DOHH2 (cell line): ENCODE measurements around the gene MTFP1.

Source experiments
- H3F3A ChIP-seq: fragments of 200-600 bp; sonication (generic), shearing (Covaris generic); 2 replicates; pipeline ENCODE4 v1.6.0; 2016; ENCODE audit warnings: antibody characterized with exemption, mild to moderate bottlenecking; ENCODE audit not compliant: control insufficient read depth, insufficient read depth
- H3K27ac ChIP-seq: fragments of 200-600 bp; sonication (generic); 2 replicates; pipeline ENCODE4 v1.5.1; 2014; ENCODE audit warnings: low read depth, mild to moderate bottlenecking, low read length, moderate library complexity
- H3K27me3 ChIP-seq: fragments of 200-600 bp; sonication (generic); 2 replicates; pipeline ENCODE4 v1.6.1; 2014; ENCODE audit warnings: mild to moderate bottlenecking, low read length, mixed read lengths; ENCODE audit not compliant: control insufficient read depth
- H3K36me3 ChIP-seq: fragments of 200-600 bp; sonication (generic); 2 replicates; pipeline ENCODE4 v1.6.1; 2014; ENCODE audit warnings: mild to moderate bottlenecking, low read length, moderate library complexity, mixed read lengths; ENCODE audit not compliant: control insufficient read depth
- H3K4me1 ChIP-seq: fragments of 200-600 bp; sonication (generic); 2 replicates; pipeline ENCODE4 v1.6.1; 2014; ENCODE audit warnings: mild to moderate bottlenecking, low read length, mixed read lengths; ENCODE audit not compliant: control insufficient read depth
- H3K4me2 ChIP-seq: fragments of 200-600 bp; sonication (generic); 2 replicates; pipeline ENCODE4 v1.6.0; 2014; ENCODE audit warnings: mild to moderate bottlenecking, low read length, moderate library complexity
- H3K4me3 ChIP-seq: fragments of 200-600 bp; sonication (generic); 2 replicates; pipeline ENCODE4 v1.5.1; 2014; ENCODE audit warnings: mild to moderate bottlenecking, low read length, mixed read lengths
- H3K79me2 ChIP-seq: fragments of 200-600 bp; sonication (generic); 2 replicates; pipeline ENCODE4 v1.6.1; 2014; ENCODE audit warnings: mild to moderate bottlenecking, low read length, mixed read lengths; ENCODE audit not compliant: control insufficient read depth
- H3K9me2 ChIP-seq: fragments of 200-600 bp; sonication (generic); replicated peaks from 2 replicates; pipeline ENCODE4 v1.6.1; 2014; ENCODE audit warnings: mild to moderate bottlenecking, low read length, mixed read lengths; ENCODE audit not compliant: control insufficient read depth
- H3K9me3 ChIP-seq: fragments of 200-600 bp; sonication (generic); 2 replicates; pipeline ENCODE4 v1.6.1; 2014; ENCODE audit warnings: antibody characterized with exemption, low read length, mixed read lengths; ENCODE audit not compliant: control insufficient read depth, insufficient read depth
- H4K20me1 ChIP-seq: fragments of 200-600 bp; sonication (generic); 2 replicates; pipeline ENCODE4 v1.6.0; 2014; ENCODE audit warnings: low read depth, mild to moderate bottlenecking, antibody characterized with exemption, low read length, moderate library complexity; ENCODE audit not compliant: control insufficient read depth, insufficient read depth
- EZH2phosphoT487 ChIP-seq: fragments of 200-600 bp; sonication (generic); IDR thresholded peaks from 2 replicates; pipeline ENCODE4 v1.6.1; 2017; ENCODE audit warnings: borderline replicate concordance, mild to moderate bottlenecking, antibody characterized with exemption, low read length, moderate library complexity, mixed read lengths
- TF ChIP-seq, protein P1 (sequence below): fragments of 200-600 bp; sonication (generic); IDR thresholded peaks from one replicate; pipeline ENCODE4 v1.5.1; 2014; ENCODE audit warnings: antibody characterized with exemption, mild to moderate bottlenecking, low read depth, low read length; ENCODE audit not compliant: poor library complexity, severe bottlenecking

Gene MTFP1

GRCh38 chr22:30383061-30383460 is 42.5 kb upstream of the MTFP1 start:
- H4K20me1 ChIP-seq: no peaks in the 10 kb centered on the region
- peaks cover 8% of the 10 kb centered on the region for H3K4me1 ChIP-seq

DNA sequence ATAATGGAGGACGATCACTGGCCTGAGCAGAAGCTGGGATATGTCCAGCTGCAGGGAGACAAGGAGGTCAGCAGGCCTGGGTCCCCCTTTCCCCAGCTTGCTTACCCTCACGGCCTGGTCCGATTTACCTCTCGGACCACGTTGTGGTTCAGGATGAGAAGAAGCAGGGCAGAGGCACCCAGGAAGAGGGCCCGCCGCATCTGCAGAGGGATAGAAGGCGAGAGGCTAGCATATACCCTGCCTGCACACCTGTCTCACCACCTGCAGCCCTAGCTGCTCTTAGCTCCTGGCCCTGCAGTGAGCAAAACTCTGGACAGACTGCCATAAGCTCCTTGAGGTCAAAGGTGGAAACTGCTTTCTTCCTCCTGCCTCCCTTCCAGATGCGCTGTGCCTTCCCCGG is 39.6 kb upstream of the MTFP1 start:
- no peaks in the 10 kb centered on the region for H3K79me2 ChIP-seq
- peaks cover 10% of the 10 kb centered on the region for H3K4me1 ChIP-seq
- H3K27ac ChIP-seq: no peak overlapping the region
- no peak overlapping the region for H3K4me3 ChIP-seq
- no peaks in the 10 kb centered on the region for H4K20me1 ChIP-seq
- no peaks in the 10 kb centered on the region for H3K9me2 ChIP-seq
- H3F3A ChIP-seq: no peaks in the 10 kb centered on the region
- H3K4me2 ChIP-seq: no peak overlapping the region; the same call in 1 of the 2 replicates
- peaks cover 5% of the 10 kb centered on the region; the same call in 1 of the 2 replicates for H3K9me3 ChIP-seq
- no peak for TF ChIP-seq EZH2phosphoT487
- TF ChIP-seq, protein P1, sequence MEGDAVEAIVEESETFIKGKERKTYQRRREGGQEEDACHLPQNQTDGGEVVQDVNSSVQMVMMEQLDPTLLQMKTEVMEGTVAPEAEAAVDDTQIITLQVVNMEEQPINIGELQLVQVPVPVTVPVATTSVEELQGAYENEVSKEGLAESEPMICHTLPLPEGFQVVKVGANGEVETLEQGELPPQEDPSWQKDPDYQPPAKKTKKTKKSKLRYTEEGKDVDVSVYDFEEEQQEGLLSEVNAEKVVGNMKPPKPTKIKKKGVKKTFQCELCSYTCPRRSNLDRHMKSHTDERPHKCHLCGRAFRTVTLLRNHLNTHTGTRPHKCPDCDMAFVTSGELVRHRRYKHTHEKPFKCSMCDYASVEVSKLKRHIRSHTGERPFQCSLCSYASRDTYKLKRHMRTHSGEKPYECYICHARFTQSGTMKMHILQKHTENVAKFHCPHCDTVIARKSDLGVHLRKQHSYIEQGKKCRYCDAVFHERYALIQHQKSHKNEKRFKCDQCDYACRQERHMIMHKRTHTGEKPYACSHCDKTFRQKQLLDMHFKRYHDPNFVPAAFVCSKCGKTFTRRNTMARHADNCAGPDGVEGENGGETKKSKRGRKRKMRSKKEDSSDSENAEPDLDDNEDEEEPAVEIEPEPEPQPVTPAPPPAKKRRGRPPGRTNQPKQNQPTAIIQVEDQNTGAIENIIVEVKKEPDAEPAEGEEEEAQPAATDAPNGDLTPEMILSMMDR: no peak
- H3K36me3 ChIP-seq: no peaks in the 10 kb centered on the region
- no peaks in the 10 kb centered on the region for H3K27me3 ChIP-seq

More at GRCh38 chr22:30383061-30383460, 42.5 kb upstream of the MTFP1 start:
- Histone ChIP-seq H3K9me2 (no peaks in the 10 kb centered on the region), H3K9me3 (no peaks in the 10 kb centered on the region), H3K27me3 (no peaks in the 10 kb centered on the region), H3F3A (no peaks in the 10 kb centered on the region), H3K4me2 (no peak overlapping the region), H3K36me3 (no peaks in the 10 kb centered on the region), H3K27ac (no peak overlapping the region), H3K79me2 (no peaks in the 10 kb centered on the region), H3K4me3 (no peak overlapping the region)
- TF ChIP-seq, protein P1: no peak
- TF ChIP-seq EZH2phosphoT487: no peak

DNA sequence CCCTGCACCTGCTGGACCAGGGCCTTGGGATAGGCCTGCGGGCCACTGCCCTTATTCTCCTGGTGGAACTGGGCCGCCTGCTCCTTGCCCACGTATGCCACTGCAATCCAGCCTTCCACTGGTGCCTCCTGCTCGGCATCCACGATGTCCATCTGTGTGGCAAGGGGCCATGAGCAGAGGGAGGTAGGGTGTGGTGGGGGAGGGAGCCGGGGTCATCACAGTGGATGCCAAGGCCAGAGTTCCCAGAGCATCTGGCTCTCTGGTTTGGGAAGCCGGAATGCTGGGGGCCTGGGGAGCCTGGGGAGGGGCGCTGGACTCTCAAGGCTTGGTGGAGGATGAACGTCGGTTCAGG is 39.0 kb upstream of the MTFP1 start:
- Histone ChIP-seq H3K9me2 (no peaks in the 10 kb centered on the region), H3K27me3 (no peaks in the 10 kb centered on the region), H3F3A (no peaks in the 10 kb centered on the region), H3K4me2 (peak overlapping the region; percentile 56), H3K36me3 (no peaks in the 10 kb centered on the region), H3K79me2 (no peaks in the 10 kb centered on the region), H4K20me1 (no peaks in the 10 kb centered on the region), H3K4me3 (peak overlapping the region; percentile 67), H3K9me3 (peaks cover 6% of the 10 kb centered on the region; the same call in 1 of the 2 replicates), H3K4me1 (peaks cover 16% of the 10 kb centered on the region), H3K27ac (no peak overlapping the region)
- TF ChIP-seq EZH2phosphoT487: no peak
- TF ChIP-seq, protein P1: no peak
